Ecto neural progenitor cell (in vitro differentiated cells): ENCODE data around the gene SGSH.
"Not testable (repeated sequence)": the region's sequence is repeated elsewhere in the genome, so short reads cannot be mapped to it uniquely, and the experiment has no call there.

ENCODE experiments used
- DNase-seq: peaks from one replicate; pipeline ENCODE4 v3.0.0-alpha.2; 2018; ENCODE audit warnings: low spot score

Gene SGSH

GRCh38 chr17:80210348-80211108 is 9.6 kb downstream of the SGSH start:
- no peak for DNase-seq

- DNase-seq = no peak
These were observed 10.4 kb downstream of the SGSH start for GRCh38 chr17:80209765-80210164.

GRCh38 chr17:80208050-80208449 is 12.1 kb downstream of the SGSH start:
- DNase-seq = no peak

GRCh38 chr17:80205811-80206210 is 14.3 kb downstream of the SGSH start:
- DNase-seq = no peak

GRCh38 chr17:80204626-80205468 is 15.3 kb downstream of the SGSH start:
- DNase-seq = no peak

- no peak for DNase-seq
These were observed 16.6 kb downstream of the SGSH start for GRCh38 chr17:80203471-80203963.

- no peak for DNase-seq
These were observed 17.9 kb downstream of the SGSH start for GRCh38 chr17:80202197-80202596.

GRCh38 chr17:80201446-80201845 is 18.7 kb downstream of the SGSH start:
- DNase-seq = no peak

- DNase-seq = not testable (repeated sequence)
These were observed 20.8 kb downstream of the SGSH start for GRCh38 chr17:80199295-80199694.

- no peak for DNase-seq
These were observed 21.9 kb downstream of the SGSH start for GRCh38 chr17:80198144-80198661.

- DNase-seq = no peak
These were observed 23.5 kb downstream of the SGSH start for GRCh38 chr17:80196652-80197051.

- DNase-seq = peak; percentile 76
These were observed 24.2 kb downstream of the SGSH start for GRCh38 chr17:80195671-80196529.

GRCh38 chr17:80195141-80195540 is 25.0 kb downstream of the SGSH start:
- DNase-seq = no peak

GRCh38 chr17:80191865-80192661 is 28.1 kb downstream of the SGSH start:
- DNase-seq = no peak

GRCh38 chr17:80191192-80191591 is 28.9 kb downstream of the SGSH start:
- DNase-seq = no peak

GRCh38 chr17:80190716-80191115 is 29.4 kb downstream of the SGSH start:
- DNase-seq = no peak

- no peak for DNase-seq
These were observed 30.5 kb downstream of the SGSH start for GRCh38 chr17:80189611-80190010.

GRCh38 chr17:80187515-80187941 is 32.6 kb downstream of the SGSH start:
- DNase-seq = no peak

GRCh38 chr17:80187090-80187489 is 33.0 kb downstream of the SGSH start:
- DNase-seq = no peak

- no peak for DNase-seq
These were observed 34.2 kb downstream of the SGSH start for GRCh38 chr17:80185968-80186367.

- DNase-seq = no peak
These were observed 35.8 kb downstream of the SGSH start for GRCh38 chr17:80184423-80184714.
